GM12878 (cell line): Measurements from ENCODE around the gene FOXL1. TPM values are rescaled to one million over a fixed set of nuclear protein-coding genes. Genes with fewer than 3 reads are reported as not detected.

ENCODE experiments used
- ATAC-seq: fragments of 200-7000 bp; cut with Tn5 transposase; 3 replicates; pipeline ENCODE4 v1.9.1; 2020; ENCODE audit warnings: mild to moderate bottlenecking, moderate library complexity
- BruUV-seq: library from RNA; stranded (reverse); fragments of 400-500 nt; replicated peaks from 2 replicates; lab custom pipeline; 2021; lab: Mats Ljungman, UMichigan
- CTCF ChIA-PET: fragments of 300-600 bp; sonication (Branson Sonifier 250); formaldehyde crosslinking; extraction: SDS; loops from one replicate; lab custom pipeline; 2021; ENCODE audit warnings: inconsistent platforms; lab: Yijun Ruan, JAX
- POLR2A ChIA-PET: fragments of 350-600 bp; formaldehyde crosslinking; extraction: SDS; loops from one replicate; lab custom pipeline; 2021; ENCODE audit warnings: inconsistent platforms; lab: Charles Lee
- RAD21 ChIA-PET: fragments of 300-600 bp; sonication (Branson Sonifier 250); formaldehyde crosslinking; loops from one replicate; lab custom pipeline; 2023; ENCODE audit warnings: antibody characterized with exemption; ENCODE audit not compliant: unreplicated experiment; lab: Charles Lee
- SMC1A ChIA-PET: fragments of 300-600 bp; sonication (Branson Sonifier 250); formaldehyde crosslinking; loops from one replicate; lab custom pipeline; 2023; ENCODE audit not compliant: unreplicated experiment, uncharacterized antibody; lab: Charles Lee
- DNase-seq: peaks from one replicate; pipeline ENCODE4 v3.0.0-alpha.2; 2011; ENCODE audit warnings: low read depth, low spot score
- FAIRE-seq: peaks from 3 replicates; lab custom pipeline; 2011; peaks lifted over from hg19 to GRCh38; lab: Jason Lieb, UNC
- H2AFZ ChIP-seq: 2 replicates; pipeline ENCODE4 v1.6.0; 2011; ENCODE audit warnings: low read depth, low read length, control low read depth; ENCODE audit not compliant: control insufficient read depth
- H3K27ac ChIP-seq: 2 replicates; pipeline ENCODE4 v1.5.1; 2011; ENCODE audit warnings: control low read depth; ENCODE audit not compliant: control insufficient read depth, insufficient read depth
- H3K27me3 ChIP-seq, 2 experiments: replicated peaks in 1 of 2; 2 replicates each; pipeline versions ENCODE4 v1.6.0 to v1.6.1; 2011; ENCODE audit warnings: low read length in 1 of 2; ENCODE audit not compliant: control insufficient read depth in 2 of 2, insufficient read depth in 2 of 2
- H3K36me3 ChIP-seq, 2 experiments: 2 replicates each; pipeline ENCODE4 v1.5.1; 2011; ENCODE audit warnings: low read length in 1 of 2; ENCODE audit not compliant: control insufficient read depth in 2 of 2, insufficient read depth in 2 of 2
- H3K4me1 ChIP-seq: 2 replicates; pipeline ENCODE4 v1.6.1; 2011; ENCODE audit warnings: mild to moderate bottlenecking, low read length, moderate library complexity, mixed read lengths; ENCODE audit not compliant: control insufficient read depth, insufficient read depth
- H3K4me2 ChIP-seq: 2 replicates; pipeline ENCODE4 v1.6.0; 2011; ENCODE audit warnings: control low read depth; ENCODE audit not compliant: control insufficient read depth, insufficient read depth
- H3K4me3 ChIP-seq: fragments of 200-600 bp; sonication (generic); 2 replicates; pipeline ENCODE4 v1.5.1; 2016
- H3K79me2 ChIP-seq: 2 replicates; pipeline ENCODE4 v1.6.0; 2011; ENCODE audit warnings: low read length; ENCODE audit not compliant: control insufficient read depth, insufficient read depth
- H3K9ac ChIP-seq: 2 replicates; pipeline ENCODE4 v1.8.0; 2011; ENCODE audit warnings: low read length, control low read depth, mixed read lengths; ENCODE audit not compliant: control insufficient read depth, insufficient read depth
- H3K9me3 ChIP-seq: replicated peaks from 3 replicates; pipeline ENCODE4 v1.5.1; 2011; ENCODE audit warnings: mild to moderate bottlenecking, low read length; ENCODE audit not compliant: control insufficient read depth, insufficient read depth
- H4K20me1 ChIP-seq: 2 replicates; pipeline ENCODE4 v1.6.0; 2011; ENCODE audit not compliant: control insufficient read depth, insufficient read depth
- BHLHE40 ChIP-seq, 2 experiments: fragments of 450-650 bp in 1 of 2; IDR thresholded peaks; 2 replicates each; pipeline ENCODE4 v1.6.1; 2011 to 2017; ENCODE audit warnings: low read depth in 2 of 2, borderline replicate concordance in 1 of 2, improper control_type of control experiment in 1 of 2, low read length in 1 of 2, mild to moderate bottlenecking in 1 of 2
- BMI1 ChIP-seq: fragments of 450-650 bp; IDR thresholded peaks from 2 replicates; pipeline ENCODE4 v1.6.1; 2016; ENCODE audit warnings: mild to moderate bottlenecking, moderate library complexity, borderline replicate concordance
- CEBPB ChIP-seq, 2 experiments: fragments of 150-350 bp in 1 of 2; IDR thresholded peaks; 2 replicates each; pipeline ENCODE4 v1.6.1; 2012 to 2014; ENCODE audit warnings: low read depth in 2 of 2, low read length in 2 of 2, borderline replicate concordance in 1 of 2, inconsistent platforms in 1 of 2
- EP300 ChIP-seq, 2 experiments: fragments of 150-350 bp in 1 of 2; IDR thresholded peaks; 2 replicates each; pipeline ENCODE4 v1.6.1; 2011 to 2012; ENCODE audit warnings: low read depth in 2 of 2, low read length in 2 of 2, borderline replicate concordance in 1 of 2, improper control_type of control experiment in 1 of 2, inconsistent platforms in 1 of 2; ENCODE audit not compliant: control insufficient read depth in 1 of 2
- KLF5 ChIP-seq: fragments of 450-650 bp; IDR thresholded peaks from 2 replicates; pipeline ENCODE4 v1.6.1; 2014; ENCODE audit warnings: mild to moderate bottlenecking; ENCODE audit not compliant: partially characterized antibody
- NR2F1 ChIP-seq: fragments of 450-650 bp; conservative IDR thresholded peaks from 2 replicates; pipeline ENCODE4 v1.6.1; 2017; ENCODE audit warnings: mild to moderate bottlenecking
- PAX8 ChIP-seq: fragments of 450-650 bp; IDR thresholded peaks from 2 replicates; pipeline ENCODE4 v1.6.1; 2017; ENCODE audit warnings: mild to moderate bottlenecking, moderate library complexity
- TARDBP ChIP-seq: IDR thresholded peaks from 2 replicates; pipeline ENCODE4 v1.6.1; 2016; ENCODE audit warnings: borderline replicate concordance
- WRNIP1 ChIP-seq: IDR thresholded peaks from 2 replicates; pipeline ENCODE4 v1.6.1; 2011; ENCODE audit warnings: low read depth, low read length, improper control_type of control experiment, borderline replicate concordance
- ZBTB33 ChIP-seq: fragments of 450-650 bp; IDR thresholded peaks from 2 replicates; pipeline ENCODE4 v1.6.1; 2017; ENCODE audit warnings: mild to moderate bottlenecking
- ZNF24 ChIP-seq: fragments of 450-650 bp; IDR thresholded peaks from 2 replicates; pipeline ENCODE4 v1.6.1; 2017; ENCODE audit warnings: antibody characterized with exemption, mild to moderate bottlenecking
- ZNF622 ChIP-seq: fragments of 450-650 bp; IDR thresholded peaks from 2 replicates; pipeline ENCODE4 v1.6.1; 2017; ENCODE audit warnings: mild to moderate bottlenecking, inconsistent platforms
- WGBS: methylation state at CpG from one replicate; pipeline ENCODE4 v1.1.6; 2016; ENCODE audit warnings: low lambda C conversion rate; ENCODE audit not compliant: insufficient replicate concordance, insufficient coverage; ENCODE audit errors: missing lambda C conversion rate; 5-methylcytosine and 5-hydroxymethylcytosine counted together
- in situ Hi-C: fragments of 300-500 bp; cut with MboI; formaldehyde crosslinking; loops from 9 replicates; pipeline ENCODE4 v1.14.3; 2018; ENCODE audit warnings: mixed read lengths
- intact Hi-C: fragments of 100-400 bp; cut with micrococcal nuclease; formaldehyde crosslinking; loops from one replicate; pipeline ENCODE4 v1.14.2; 2022; ENCODE audit not compliant: unreplicated experiment
- polyA plus RNA-seq, 11 experiments: library from polyadenylated mRNA; depleted of rRNA in 4 of 11; unstranded in 6 of 11; stranded (reverse) in 5 of 11; fragments of >200 nt; fragmentation: Nextera tagmentation in 4 of 11; fragmentation: Illumina TruSeq in 1 of 11; extraction: Ambion mirVana in 4 of 11; extraction: Trizol in 1 of 11; gene quantifications; 1 replicate in 1 of 11; 2 replicates in 10 of 11; pipeline versions ENCODE4 v1.2.1 to v1.2.3, GENCODE V29; 2011 to 2016; ENCODE audit warnings: inconsistent platforms in 2 of 11, missing spikeins in 2 of 11, low read depth in 1 of 11
- total RNA-seq, 4 experiments: library from RNA; depleted of rRNA in 3 of 4; stranded (reverse); fragments of >200 nt in 3 of 4; fragmentation: Illumina TruSeq in 1 of 4; extraction: Trizol in 1 of 4; gene quantifications; 2 replicates each; pipeline versions ENCODE4 v1.2.1 to v1.2.3, GENCODE V29; 2013 to 2021
- TF ChIP-seq, protein P1 (sequence below): fragments of 150-350 bp; IDR thresholded peaks from 2 replicates; pipeline ENCODE4 v1.6.1; 2016; ENCODE audit warnings: low read depth, low read length
- TF ChIP-seq, protein P2 (sequence below): fragments of 450-650 bp; IDR thresholded peaks from 2 replicates; pipeline ENCODE4 v1.6.1; 2018; ENCODE audit warnings: mild to moderate bottlenecking, low read depth, moderate library complexity; ENCODE audit not compliant: partially characterized antibody

FOXL1 gene
- total and polyA plus RNA-seq, 10 of the 15 experiments (the other 5 are each of a cell fraction or from before 2014, with no cell fraction given), result 0.05 TPM; not detected in 9

GRCh38 chr16:86531641-86532525, 46.5 kb upstream of the FOXL1 start (continued):
- TF ChIP-seq WRNIP1 (no peak), BHLHE40 (IDR thresholded peaks at IDR 0.05; ENCODE audit: borderline replicate concordance in 1 of 2, low read depth in 2 of 2, low read length in 1 of 2) (no peak), ZNF622 (no peak), BMI1 (no peak), EP300 (IDR thresholded peaks at IDR 0.05; ENCODE audit: borderline replicate concordance in 1 of 2, control insufficient read depth in 1 of 2, low read depth in 2 of 2, low read length in 2 of 2) (no peak)
- TF ChIP-seq, protein P1, sequence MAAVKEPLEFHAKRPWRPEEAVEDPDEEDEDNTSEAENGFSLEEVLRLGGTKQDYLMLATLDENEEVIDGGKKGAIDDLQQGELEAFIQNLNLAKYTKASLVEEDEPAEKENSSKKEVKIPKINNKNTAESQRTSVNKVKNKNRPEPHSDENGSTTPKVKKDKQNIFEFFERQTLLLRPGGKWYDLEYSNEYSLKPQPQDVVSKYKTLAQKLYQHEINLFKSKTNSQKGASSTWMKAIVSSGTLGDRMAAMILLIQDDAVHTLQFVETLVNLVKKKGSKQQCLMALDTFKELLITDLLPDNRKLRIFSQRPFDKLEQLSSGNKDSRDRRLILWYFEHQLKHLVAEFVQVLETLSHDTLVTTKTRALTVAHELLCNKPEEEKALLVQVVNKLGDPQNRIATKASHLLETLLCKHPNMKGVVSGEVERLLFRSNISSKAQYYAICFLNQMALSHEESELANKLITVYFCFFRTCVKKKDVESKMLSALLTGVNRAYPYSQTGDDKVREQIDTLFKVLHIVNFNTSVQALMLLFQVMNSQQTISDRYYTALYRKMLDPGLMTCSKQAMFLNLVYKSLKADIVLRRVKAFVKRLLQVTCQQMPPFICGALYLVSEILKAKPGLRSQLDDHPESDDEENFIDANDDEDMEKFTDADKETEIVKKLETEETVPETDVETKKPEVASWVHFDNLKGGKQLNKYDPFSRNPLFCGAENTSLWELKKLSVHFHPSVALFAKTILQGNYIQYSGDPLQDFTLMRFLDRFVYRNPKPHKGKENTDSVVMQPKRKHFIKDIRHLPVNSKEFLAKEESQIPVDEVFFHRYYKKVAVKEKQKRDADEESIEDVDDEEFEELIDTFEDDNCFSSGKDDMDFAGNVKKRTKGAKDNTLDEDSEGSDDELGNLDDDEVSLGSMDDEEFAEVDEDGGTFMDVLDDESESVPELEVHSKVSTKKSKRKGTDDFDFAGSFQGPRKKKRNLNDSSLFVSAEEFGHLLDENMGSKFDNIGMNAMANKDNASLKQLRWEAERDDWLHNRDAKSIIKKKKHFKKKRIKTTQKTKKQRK, result no peak

- H3K9ac ChIP-seq, result no peak overlapping the region
- no peaks in the 10 kb centered on the region for H3K4me1 ChIP-seq
- no peaks in the 10 kb centered on the region; the same call in 1 of the 2 replicates for H4K20me1 ChIP-seq
- FAIRE-seq (no peak), DNase-seq (no peak), ATAC-seq (no peak)
- H3K4me3 ChIP-seq, result no peak overlapping the region
- intact Hi-C loops, result no loop called here
- ChIA-PET SMC1A (no interaction called here), RAD21 (no interaction called here), CTCF (no interaction called here), POLR2A (no interaction called here)
- in situ Hi-C loops, result no loop called here
- WGBS, result 89% methylated on average over 7 of the region's 7 CpGs
- BruUV-seq, result no TSS peak
- H3K9me3 ChIP-seq, result no peaks in the 10 kb centered on the region
- H3K27me3 ChIP-seq, result no peaks in the 10 kb centered on the region
- no peak overlapping the region for H2AFZ ChIP-seq
- no peaks in the 10 kb centered on the region for H3K79me2 ChIP-seq
- H3K4me2 ChIP-seq, result no peak overlapping the region
- H3K36me3 ChIP-seq, result no peaks in the 10 kb centered on the region; a peak in 1 of 4 replicates
- no peak overlapping the region for H3K27ac ChIP-seq
- no peak for TF ChIP-seq TARDBP
- TF ChIP-seq PAX8, result no peak
- TF ChIP-seq, protein P2, sequence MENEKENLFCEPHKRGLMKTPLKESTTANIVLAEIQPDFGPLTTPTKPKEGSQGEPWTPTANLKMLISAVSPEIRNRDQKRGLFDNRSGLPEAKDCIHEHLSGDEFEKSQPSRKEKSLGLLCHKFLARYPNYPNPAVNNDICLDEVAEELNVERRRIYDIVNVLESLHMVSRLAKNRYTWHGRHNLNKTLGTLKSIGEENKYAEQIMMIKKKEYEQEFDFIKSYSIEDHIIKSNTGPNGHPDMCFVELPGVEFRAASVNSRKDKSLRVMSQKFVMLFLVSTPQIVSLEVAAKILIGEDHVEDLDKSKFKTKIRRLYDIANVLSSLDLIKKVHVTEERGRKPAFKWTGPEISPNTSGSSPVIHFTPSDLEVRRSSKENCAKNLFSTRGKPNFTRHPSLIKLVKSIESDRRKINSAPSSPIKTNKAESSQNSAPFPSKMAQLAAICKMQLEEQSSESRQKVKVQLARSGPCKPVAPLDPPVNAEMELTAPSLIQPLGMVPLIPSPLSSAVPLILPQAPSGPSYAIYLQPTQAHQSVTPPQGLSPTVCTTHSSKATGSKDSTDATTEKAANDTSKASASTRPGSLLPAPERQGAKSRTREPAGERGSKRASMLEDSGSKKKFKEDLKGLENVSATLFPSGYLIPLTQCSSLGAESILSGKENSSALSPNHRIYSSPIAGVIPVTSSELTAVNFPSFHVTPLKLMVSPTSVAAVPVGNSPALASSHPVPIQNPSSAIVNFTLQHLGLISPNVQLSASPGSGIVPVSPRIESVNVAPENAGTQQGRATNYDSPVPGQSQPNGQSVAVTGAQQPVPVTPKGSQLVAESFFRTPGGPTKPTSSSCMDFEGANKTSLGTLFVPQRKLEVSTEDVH, result no peak
- TF ChIP-seq ZBTB33, result no peak
- TF ChIP-seq NR2F1, result no peak
- TF ChIP-seq KLF5, result no peak
- TF ChIP-seq ZNF24, result no peak
- TF ChIP-seq CEBPB (IDR thresholded peaks at IDR 0.05; ENCODE audit: borderline replicate concordance in 1 of 2, low read depth in 2 of 2, low read length in 2 of 2), result no peak
Measured at GRCh38 chr16:86532526-86532815, 45.9 kb upstream of the FOXL1 start.
